GM12892 (cell line): Measurements from ENCODE around the gene PRRT1B.

Source experiments
- DNase-seq: peaks from one replicate; pipeline ENCODE4 v3.0.0; 2011; ENCODE audit not compliant: insufficient read length
- FAIRE-seq: peaks from 2 replicates; lab custom pipeline; 2011; peaks lifted over from hg19 to GRCh38; lab: Jason Lieb, UNC
- POLR2A ChIP-seq: IDR thresholded peaks from 2 replicates; pipeline ENCODE4 v1.6.1; 2011; ENCODE audit warnings: low read depth, low read length, control low read depth
- POLR2AphosphoS5 ChIP-seq: IDR thresholded peaks from 2 replicates; pipeline ENCODE4 v1.6.1; 2011; ENCODE audit warnings: low read depth, low read length, control low read depth
- TAF1 ChIP-seq: IDR thresholded peaks from 2 replicates; pipeline ENCODE4 v1.6.1; 2011; ENCODE audit warnings: low read depth, mild to moderate bottlenecking, control low read depth, low read length, borderline replicate concordance

The PRRT1B gene

GRCh38 chr9:131587906-131588305 lies 42.6 kb downstream of the PRRT1B start:
- FAIRE-seq (no peak), DNase-seq (no peak)
- TF ChIP-seq TAF1 (no peak), POLR2A (no peak), POLR2AphosphoS5 (no peak)

GRCh38 chr9:131588396-131588795 lies 43.1 kb downstream of the PRRT1B start:
- no peak for DNase-seq
- no peak for FAIRE-seq
- no peak for TF ChIP-seq TAF1
- 0 out of 2 replicates have a peak, but pooled peaks have one; percentile 7 for TF ChIP-seq POLR2A

- TF ChIP-seq TAF1 (no peak), POLR2AphosphoS5 (peak; percentile 64; the same call in 1 of the 2 replicates)
- FAIRE-seq (no peak), DNase-seq (no peak)
These were observed 43.9 kb downstream of the PRRT1B start for GRCh38 chr9:131589124-131589711.

- DNase-seq (no peak), FAIRE-seq (peak; percentile 21)
- TF ChIP-seq POLR2A, result no peak
- no peak for TF ChIP-seq POLR2AphosphoS5
- TF ChIP-seq TAF1, result no peak
These were observed 44.7 kb downstream of the PRRT1B start for GRCh38 chr9:131589993-131590392.

- TF ChIP-seq POLR2AphosphoS5 (peak; percentile 18; the same call in 1 of the 2 replicates), POLR2A (peak; percentile 7; the same call in 1 of the 2 replicates), TAF1 (no peak)
- FAIRE-seq (no peak), DNase-seq (no peak)
These were observed 45.1 kb downstream of the PRRT1B start for GRCh38 chr9:131590449-131590848.

GRCh38 chr9:131590907-131591844 lies 45.9 kb downstream of the PRRT1B start:
- DNase-seq (peak; percentile 72), FAIRE-seq (peak; percentile 89)
- TF ChIP-seq POLR2A (no peak; the same call in 1 of the 2 replicates), POLR2AphosphoS5 (peak; percentile 65), TAF1 (no peak)

GRCh38 chr9:131591845-131592208 lies 46.5 kb downstream of the PRRT1B start:
- no peak for FAIRE-seq
- no peak for TF ChIP-seq POLR2AphosphoS5
- no peak for TF ChIP-seq TAF1
- no peak for TF ChIP-seq POLR2A
- no peak for DNase-seq

- peak; percentile 17; the same call in 1 of the 2 replicates for TF ChIP-seq POLR2A
- no peak; the same call in 1 of the 2 replicates for TF ChIP-seq POLR2AphosphoS5
- no peak for FAIRE-seq
- DNase-seq, result no peak
These were observed 47.9 kb downstream of the PRRT1B start for GRCh38 chr9:131593091-131593820.

- FAIRE-seq (no peak), DNase-seq (no peak)
- TF ChIP-seq POLR2A (peak; percentile 41; the same call in 1 of the 2 replicates), TAF1 (no peak), POLR2AphosphoS5 (no peak; the same call in 1 of the 2 replicates)
These were observed 48.8 kb downstream of the PRRT1B start for GRCh38 chr9:131593936-131594665.

GRCh38 chr9:131594906-131595665 lies 49.8 kb downstream of the PRRT1B start:
- TF ChIP-seq TAF1, result no peak
- TF ChIP-seq POLR2A, result no peak
- DNase-seq (no peak), FAIRE-seq (no peak)
